ENCODE measurements around the gene HELT.

Gene HELT

DNA sequence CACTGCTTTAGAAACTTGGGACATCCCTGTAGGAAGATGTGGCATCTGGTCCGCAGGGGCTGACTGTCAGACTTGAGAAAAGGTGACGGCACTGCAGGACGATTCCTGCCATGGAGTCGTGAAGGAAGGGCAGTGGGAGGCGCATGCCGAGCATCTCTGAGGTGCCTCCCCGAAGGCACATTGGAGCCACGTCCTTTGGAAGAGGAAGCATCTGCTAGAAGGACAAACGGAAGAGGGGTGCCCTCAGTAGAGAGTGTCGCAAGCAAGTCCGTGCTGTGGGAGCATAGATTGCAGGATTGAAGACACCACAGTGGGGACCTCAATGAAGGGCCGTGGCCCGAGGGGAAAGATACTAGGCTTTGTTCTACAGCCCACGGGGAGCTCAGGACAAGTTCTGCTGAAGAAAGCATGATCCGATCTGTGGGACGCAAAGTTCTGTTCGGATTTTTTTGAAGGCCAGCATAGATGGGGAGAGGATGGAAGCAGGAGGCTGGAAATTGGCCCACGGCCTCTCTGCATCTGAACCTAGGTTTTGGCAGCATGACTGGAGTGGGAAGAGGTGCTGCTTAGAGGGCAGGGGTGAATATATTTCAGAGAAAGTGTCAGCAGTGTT is 24.2 kb upstream of the HELT start:
- CTCF ChIA-PET, result no interaction called here
- H3K4me3 ChIP-seq (ENCODE audit: low read depth, low read length), result no peak overlapping the region
- no peaks in the 10 kb centered on the region for H3K9me3 ChIP-seq (ENCODE audit: control insufficient read depth, insufficient read depth, low read depth, low read length)
- no peak overlapping the region for H3K27ac ChIP-seq (ENCODE audit: extremely low read depth, low read depth, low read length)
- TF ChIP-seq ZNF658 (tag by site-specific recombination; IDR thresholded peaks at IDR 0.05), result no peak
- TF ChIP-seq OSR2 (tag by site-specific recombination; IDR thresholded peaks at IDR 0.05), result no peak
- TF ChIP-seq, protein P1, sequence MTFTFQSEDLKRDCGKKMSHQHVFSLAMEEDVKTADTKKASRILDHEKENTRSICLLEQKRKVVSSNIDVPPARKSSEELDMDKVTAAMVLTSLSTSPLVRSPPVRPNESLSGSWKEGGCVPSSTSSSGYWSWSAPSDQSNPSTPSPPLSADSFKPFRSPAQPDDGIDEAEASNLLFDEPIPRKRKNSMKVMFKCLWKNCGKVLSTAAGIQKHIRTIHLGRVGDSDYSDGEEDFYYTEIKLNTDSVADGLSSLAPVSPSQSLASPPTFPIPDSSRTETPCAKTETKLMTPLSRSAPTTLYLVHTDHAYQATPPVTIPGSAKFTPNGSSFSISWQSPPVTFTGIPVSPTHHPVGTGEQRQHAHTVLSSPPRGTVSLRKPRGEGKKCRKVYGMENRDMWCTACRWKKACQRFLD (tag by site-specific recombination; IDR thresholded peaks at IDR 0.05), result no peak
- TF ChIP-seq TRIM28 (IDR thresholded peaks at IDR 0.05; ENCODE audit: borderline replicate concordance, low read length), result no peak
- TF ChIP-seq, protein P2, sequence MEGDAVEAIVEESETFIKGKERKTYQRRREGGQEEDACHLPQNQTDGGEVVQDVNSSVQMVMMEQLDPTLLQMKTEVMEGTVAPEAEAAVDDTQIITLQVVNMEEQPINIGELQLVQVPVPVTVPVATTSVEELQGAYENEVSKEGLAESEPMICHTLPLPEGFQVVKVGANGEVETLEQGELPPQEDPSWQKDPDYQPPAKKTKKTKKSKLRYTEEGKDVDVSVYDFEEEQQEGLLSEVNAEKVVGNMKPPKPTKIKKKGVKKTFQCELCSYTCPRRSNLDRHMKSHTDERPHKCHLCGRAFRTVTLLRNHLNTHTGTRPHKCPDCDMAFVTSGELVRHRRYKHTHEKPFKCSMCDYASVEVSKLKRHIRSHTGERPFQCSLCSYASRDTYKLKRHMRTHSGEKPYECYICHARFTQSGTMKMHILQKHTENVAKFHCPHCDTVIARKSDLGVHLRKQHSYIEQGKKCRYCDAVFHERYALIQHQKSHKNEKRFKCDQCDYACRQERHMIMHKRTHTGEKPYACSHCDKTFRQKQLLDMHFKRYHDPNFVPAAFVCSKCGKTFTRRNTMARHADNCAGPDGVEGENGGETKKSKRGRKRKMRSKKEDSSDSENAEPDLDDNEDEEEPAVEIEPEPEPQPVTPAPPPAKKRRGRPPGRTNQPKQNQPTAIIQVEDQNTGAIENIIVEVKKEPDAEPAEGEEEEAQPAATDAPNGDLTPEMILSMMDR (tag by site-specific recombination; IDR thresholded peaks at IDR 0.05), result no peak
- no peak for TF ChIP-seq ZNF548 (tag by site-specific recombination; IDR thresholded peaks at IDR 0.05)
- TF ChIP-seq ZEB2 (tag by site-specific recombination; IDR thresholded peaks at IDR 0.05), result no peak
- TF ChIP-seq, protein P3, sequence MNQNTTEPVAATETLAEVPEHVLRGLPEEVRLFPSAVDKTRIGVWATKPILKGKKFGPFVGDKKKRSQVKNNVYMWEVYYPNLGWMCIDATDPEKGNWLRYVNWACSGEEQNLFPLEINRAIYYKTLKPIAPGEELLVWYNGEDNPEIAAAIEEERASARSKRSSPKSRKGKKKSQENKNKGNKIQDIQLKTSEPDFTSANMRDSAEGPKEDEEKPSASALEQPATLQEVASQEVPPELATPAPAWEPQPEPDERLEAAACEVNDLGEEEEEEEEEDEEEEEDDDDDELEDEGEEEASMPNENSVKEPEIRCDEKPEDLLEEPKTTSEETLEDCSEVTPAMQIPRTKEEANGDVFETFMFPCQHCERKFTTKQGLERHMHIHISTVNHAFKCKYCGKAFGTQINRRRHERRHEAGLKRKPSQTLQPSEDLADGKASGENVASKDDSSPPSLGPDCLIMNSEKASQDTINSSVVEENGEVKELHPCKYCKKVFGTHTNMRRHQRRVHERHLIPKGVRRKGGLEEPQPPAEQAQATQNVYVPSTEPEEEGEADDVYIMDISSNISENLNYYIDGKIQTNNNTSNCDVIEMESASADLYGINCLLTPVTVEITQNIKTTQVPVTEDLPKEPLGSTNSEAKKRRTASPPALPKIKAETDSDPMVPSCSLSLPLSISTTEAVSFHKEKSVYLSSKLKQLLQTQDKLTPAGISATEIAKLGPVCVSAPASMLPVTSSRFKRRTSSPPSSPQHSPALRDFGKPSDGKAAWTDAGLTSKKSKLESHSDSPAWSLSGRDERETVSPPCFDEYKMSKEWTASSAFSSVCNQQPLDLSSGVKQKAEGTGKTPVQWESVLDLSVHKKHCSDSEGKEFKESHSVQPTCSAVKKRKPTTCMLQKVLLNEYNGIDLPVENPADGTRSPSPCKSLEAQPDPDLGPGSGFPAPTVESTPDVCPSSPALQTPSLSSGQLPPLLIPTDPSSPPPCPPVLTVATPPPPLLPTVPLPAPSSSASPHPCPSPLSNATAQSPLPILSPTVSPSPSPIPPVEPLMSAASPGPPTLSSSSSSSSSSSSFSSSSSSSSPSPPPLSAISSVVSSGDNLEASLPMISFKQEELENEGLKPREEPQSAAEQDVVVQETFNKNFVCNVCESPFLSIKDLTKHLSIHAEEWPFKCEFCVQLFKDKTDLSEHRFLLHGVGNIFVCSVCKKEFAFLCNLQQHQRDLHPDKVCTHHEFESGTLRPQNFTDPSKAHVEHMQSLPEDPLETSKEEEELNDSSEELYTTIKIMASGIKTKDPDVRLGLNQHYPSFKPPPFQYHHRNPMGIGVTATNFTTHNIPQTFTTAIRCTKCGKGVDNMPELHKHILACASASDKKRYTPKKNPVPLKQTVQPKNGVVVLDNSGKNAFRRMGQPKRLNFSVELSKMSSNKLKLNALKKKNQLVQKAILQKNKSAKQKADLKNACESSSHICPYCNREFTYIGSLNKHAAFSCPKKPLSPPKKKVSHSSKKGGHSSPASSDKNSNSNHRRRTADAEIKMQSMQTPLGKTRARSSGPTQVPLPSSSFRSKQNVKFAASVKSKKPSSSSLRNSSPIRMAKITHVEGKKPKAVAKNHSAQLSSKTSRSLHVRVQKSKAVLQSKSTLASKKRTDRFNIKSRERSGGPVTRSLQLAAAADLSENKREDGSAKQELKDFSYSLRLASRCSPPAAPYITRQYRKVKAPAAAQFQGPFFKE (tag by site-specific recombination; IDR thresholded peaks at IDR 0.05; ENCODE audit: borderline replicate concordance), result no peak
- no peak for TF ChIP-seq KLF9 (tag by site-specific recombination; IDR thresholded peaks at IDR 0.05; ENCODE audit: low read depth)
- no peak for TF ChIP-seq GLIS2 (tag by site-specific recombination; IDR thresholded peaks at IDR 0.05)
- no peak for TF ChIP-seq ZNF560 (tag by site-specific recombination; IDR thresholded peaks at IDR 0.05; ENCODE audit: borderline replicate concordance)
- no peak for TF ChIP-seq ZNF132 (tag by site-specific recombination; IDR thresholded peaks at IDR 0.05; ENCODE audit: borderline replicate concordance)
- TF ChIP-seq REPIN1 (tag by site-specific recombination; IDR thresholded peaks at IDR 0.05; ENCODE audit: low read depth), result no peak
- TF ChIP-seq, protein P4, sequence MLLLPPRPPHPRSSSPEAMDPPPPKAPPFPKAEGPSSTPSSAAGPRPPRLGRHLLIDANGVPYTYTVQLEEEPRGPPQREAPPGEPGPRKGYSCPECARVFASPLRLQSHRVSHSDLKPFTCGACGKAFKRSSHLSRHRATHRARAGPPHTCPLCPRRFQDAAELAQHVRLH (tag by site-specific recombination; IDR thresholded peaks at IDR 0.05), result no peak
- TF ChIP-seq, protein P5, sequence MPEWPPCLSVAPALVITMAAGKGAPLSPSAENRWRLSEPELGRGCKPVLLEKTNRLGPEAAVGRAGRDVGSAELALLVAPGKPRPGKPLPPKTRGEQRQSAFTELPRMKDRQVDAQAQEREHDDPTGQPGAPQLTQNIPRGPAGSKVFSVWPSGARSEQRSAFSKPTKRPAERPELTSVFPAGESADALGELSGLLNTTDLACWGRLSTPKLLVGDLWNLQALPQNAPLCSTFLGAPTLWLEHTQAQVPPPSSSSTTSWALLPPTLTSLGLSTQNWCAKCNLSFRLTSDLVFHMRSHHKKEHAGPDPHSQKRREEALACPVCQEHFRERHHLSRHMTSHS (tag by site-specific recombination; IDR thresholded peaks at IDR 0.05), result no peak
- no peak for TF ChIP-seq ZNF785 (tag by site-specific recombination; IDR thresholded peaks at IDR 0.05)
- TF ChIP-seq ZNF157 (tag by site-specific recombination; IDR thresholded peaks at IDR 0.05), result no peak
- TF ChIP-seq ZNF768 (tag by site-specific recombination; IDR thresholded peaks at IDR 0.05), result no peak
- TF ChIP-seq, protein P6, sequence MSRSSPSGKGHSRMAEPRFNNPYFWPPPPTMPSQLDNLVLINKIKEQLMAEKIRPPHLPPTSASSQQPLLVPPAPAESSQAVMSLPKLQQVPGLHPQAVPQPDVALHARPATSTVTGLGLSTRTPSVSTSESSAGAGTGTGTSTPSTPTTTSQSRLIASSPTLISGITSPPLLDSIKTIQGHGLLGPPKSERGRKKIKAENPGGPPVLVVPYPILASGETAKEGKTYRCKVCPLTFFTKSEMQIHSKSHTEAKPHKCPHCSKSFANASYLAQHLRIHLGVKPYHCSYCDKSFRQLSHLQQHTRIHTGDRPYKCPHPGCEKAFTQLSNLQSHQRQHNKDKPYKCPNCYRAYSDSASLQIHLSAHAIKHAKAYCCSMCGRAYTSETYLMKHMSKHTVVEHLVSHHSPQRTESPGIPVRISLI (tag by site-specific recombination; IDR thresholded peaks at IDR 0.05), result no peak
- no peaks in the 10 kb centered on the region for H3K4me1 ChIP-seq (ENCODE audit: control insufficient read depth, insufficient read depth, low read length)
- POLR2A ChIA-PET, result no interaction called here
- no peaks in the 10 kb centered on the region for H3K36me3 ChIP-seq (ENCODE audit: control insufficient read depth in 2 of 2, insufficient read depth in 1 of 2, low read length in 2 of 2)

Measured in HEK293 (cell line).